HG03558 (cell line): ENCODE measurements around the gene GRID1.

Experiments
- ATAC-seq: cut with Tn5 transposase; IDR thresholded peaks from one replicate; pipeline ENCODE4 v1.9.1; 2021; ENCODE audit warnings: moderate number of reproducible peaks; ENCODE audit not compliant: unreplicated experiment; ENCODE audit errors: extremely low read depth

The GRID1 gene

GRCh38 chr10:86371691-86372090 lies 5.1 kb upstream of the GRID1 start:
- ATAC-seq: no peak

GRCh38 chr10:86371116-86371515 lies 4.5 kb upstream of the GRID1 start:
- no peak for ATAC-seq

- ATAC-seq: no peak
These were observed 3.5 kb upstream of the GRID1 start for GRCh38 chr10:86370006-86370585.

- ATAC-seq: no peak
These were observed 2.4 kb upstream of the GRID1 start for GRCh38 chr10:86368987-86369386.

- ATAC-seq: no peak
These were observed 1.5 kb upstream of the GRID1 start for GRCh38 chr10:86368046-86368445.

- no peak for ATAC-seq
These were observed 757 bp upstream of the GRID1 start for GRCh38 chr10:86367152-86367951.

GRCh38 chr10:86366902-86367151 lies 232 bp upstream of the GRID1 start:
- no peak for ATAC-seq

- ATAC-seq: no peak
These were observed 1.1 kb downstream of the GRID1 start for GRCh38 chr10:86365346-86366032.

GRCh38 chr10:86364491-86365345 lies 1.9 kb downstream of the GRID1 start:
- no peak for ATAC-seq

- no peak for ATAC-seq
These were observed 2.6 kb downstream of the GRID1 start for GRCh38 chr10:86363833-86364490.

- no peak for ATAC-seq
These were observed 3.3 kb downstream of the GRID1 start for GRCh38 chr10:86363184-86363832.

GRCh38 chr10:86362586-86363183 lies 3.9 kb downstream of the GRID1 start:
- no peak for ATAC-seq

- no peak for ATAC-seq
These were observed 4.5 kb downstream of the GRID1 start for GRCh38 chr10:86362129-86362527.

- no peak for ATAC-seq
These were observed 5.2 kb downstream of the GRID1 start for GRCh38 chr10:86361156-86362128.

- ATAC-seq: no peak
These were observed 5.9 kb downstream of the GRID1 start for GRCh38 chr10:86360657-86361056.

GRCh38 chr10:86359954-86360353 lies 6.6 kb downstream of the GRID1 start:
- no peak for ATAC-seq

GRCh38 chr10:86359111-86359510 lies 7.5 kb downstream of the GRID1 start:
- no peak for ATAC-seq

- ATAC-seq: no peak
These were observed 8.9 kb downstream of the GRID1 start for GRCh38 chr10:86357676-86358075.
